ENCODE measurements around the gene RTEL1.

DNA sequence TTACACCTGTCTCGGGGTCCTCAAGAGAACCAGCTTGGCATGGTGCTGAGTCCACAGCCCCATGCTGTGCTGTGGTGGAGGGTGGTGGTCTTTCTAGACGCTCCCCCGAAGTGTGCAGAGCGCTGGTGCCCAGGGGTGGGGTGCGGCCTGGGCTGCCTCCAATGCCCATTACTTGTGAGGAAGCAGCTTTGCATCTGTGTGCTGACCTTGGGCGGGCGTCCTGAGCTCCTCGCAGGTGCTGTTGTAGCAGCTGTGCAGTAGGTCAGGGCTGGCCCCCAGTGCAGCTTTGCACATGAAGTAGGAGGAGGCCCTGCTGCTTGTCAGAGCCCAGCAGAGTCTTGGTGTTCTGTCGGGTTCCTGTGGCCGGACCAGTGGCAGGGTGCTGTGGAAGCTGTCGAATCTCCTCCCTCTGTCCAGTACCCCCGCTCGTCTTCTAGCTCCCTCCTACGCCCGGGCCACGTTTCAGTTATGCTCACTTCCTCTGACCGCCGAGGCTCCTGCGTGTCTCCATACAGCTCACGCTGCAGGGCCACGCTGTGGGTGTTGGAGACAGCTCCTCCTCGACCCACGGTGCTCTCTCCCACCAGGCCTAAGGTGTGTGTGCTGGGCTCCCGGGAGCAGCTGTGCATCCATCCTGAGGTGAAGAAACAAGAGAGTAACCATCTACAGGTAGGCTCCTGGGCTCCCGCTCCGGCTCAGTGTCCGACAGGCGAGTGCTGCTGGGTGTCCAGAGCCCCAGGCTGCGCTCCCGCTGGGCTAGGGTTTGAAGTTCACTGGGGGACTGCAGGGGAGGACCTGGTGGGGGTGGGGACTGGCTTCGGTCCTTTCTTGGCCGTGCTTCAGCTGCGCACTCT lies 4.1 kb downstream of the RTEL1 start:
- TF ChIP-seq, protein P1, sequence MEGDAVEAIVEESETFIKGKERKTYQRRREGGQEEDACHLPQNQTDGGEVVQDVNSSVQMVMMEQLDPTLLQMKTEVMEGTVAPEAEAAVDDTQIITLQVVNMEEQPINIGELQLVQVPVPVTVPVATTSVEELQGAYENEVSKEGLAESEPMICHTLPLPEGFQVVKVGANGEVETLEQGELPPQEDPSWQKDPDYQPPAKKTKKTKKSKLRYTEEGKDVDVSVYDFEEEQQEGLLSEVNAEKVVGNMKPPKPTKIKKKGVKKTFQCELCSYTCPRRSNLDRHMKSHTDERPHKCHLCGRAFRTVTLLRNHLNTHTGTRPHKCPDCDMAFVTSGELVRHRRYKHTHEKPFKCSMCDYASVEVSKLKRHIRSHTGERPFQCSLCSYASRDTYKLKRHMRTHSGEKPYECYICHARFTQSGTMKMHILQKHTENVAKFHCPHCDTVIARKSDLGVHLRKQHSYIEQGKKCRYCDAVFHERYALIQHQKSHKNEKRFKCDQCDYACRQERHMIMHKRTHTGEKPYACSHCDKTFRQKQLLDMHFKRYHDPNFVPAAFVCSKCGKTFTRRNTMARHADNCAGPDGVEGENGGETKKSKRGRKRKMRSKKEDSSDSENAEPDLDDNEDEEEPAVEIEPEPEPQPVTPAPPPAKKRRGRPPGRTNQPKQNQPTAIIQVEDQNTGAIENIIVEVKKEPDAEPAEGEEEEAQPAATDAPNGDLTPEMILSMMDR (IDR thresholded peaks at IDR 0.05) = no peak
- no peak for TF ChIP-seq POLR2A (IDR thresholded peaks at IDR 0.05)

All from testis (tissue), 2 donors.